ENCODE data around the gene LGALS7B.

DNA sequence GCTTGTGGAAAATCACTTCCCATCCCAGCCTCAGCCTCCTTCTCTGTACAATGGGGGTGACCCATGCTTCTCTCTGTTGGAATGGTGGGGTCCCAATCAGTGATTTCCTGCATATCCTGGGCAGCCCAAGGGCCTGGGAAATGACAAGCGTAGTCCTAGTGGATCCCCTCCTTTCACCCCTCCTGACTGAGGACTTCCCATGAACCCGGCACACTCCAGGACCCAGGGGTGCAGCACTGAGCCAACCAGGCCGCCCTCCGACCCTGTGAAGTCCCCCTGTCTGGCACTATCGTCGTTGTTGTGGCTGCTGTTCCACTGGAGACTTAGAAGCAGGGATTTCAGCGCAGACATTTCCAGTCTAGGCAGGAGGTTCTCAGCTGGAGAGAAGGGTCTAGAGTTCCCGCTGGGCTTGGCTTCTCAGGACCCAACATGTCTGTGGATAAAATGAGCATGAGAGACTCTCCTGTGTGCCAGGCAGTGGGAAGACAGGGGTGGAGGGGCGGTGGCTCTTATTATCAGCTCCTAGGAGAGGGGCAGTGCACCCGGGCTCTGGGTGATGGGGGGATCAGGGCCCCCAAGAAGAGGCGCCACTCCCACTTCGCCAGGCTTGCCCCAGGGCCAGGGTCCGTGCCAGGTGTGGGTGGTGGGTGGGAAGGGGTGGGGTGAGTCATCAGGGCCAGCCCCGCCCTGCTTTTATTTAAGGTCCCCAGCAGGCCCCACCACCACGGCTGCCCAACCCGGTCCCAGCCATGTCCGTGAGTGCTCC is at the start of gene LGALS7B:
- TF ChIP-seq, protein P1, sequence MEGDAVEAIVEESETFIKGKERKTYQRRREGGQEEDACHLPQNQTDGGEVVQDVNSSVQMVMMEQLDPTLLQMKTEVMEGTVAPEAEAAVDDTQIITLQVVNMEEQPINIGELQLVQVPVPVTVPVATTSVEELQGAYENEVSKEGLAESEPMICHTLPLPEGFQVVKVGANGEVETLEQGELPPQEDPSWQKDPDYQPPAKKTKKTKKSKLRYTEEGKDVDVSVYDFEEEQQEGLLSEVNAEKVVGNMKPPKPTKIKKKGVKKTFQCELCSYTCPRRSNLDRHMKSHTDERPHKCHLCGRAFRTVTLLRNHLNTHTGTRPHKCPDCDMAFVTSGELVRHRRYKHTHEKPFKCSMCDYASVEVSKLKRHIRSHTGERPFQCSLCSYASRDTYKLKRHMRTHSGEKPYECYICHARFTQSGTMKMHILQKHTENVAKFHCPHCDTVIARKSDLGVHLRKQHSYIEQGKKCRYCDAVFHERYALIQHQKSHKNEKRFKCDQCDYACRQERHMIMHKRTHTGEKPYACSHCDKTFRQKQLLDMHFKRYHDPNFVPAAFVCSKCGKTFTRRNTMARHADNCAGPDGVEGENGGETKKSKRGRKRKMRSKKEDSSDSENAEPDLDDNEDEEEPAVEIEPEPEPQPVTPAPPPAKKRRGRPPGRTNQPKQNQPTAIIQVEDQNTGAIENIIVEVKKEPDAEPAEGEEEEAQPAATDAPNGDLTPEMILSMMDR (IDR thresholded peaks at IDR 0.05) = no peak
- TF ChIP-seq POLR2A (IDR thresholded peaks at IDR 0.05) = no peak
